H9 (cell line): ENCODE data around the gene L1CAM. TPM values are rescaled to one million over a fixed set of nuclear protein-coding genes. Genes with fewer than 3 reads are reported as not detected.

Experiments used
- DNase-seq: peaks from one replicate; pipeline ENCODE4 v3.0.0-alpha.2; 2017
- H2AFZ ChIP-seq: one replicate; pipeline ENCODE4 v1.6.1; 2013; ENCODE audit warnings: mild to moderate bottlenecking, low read length, control low read depth, moderate library complexity
- H2AK5ac ChIP-seq: 2 replicates; pipeline ENCODE4 v1.6.1; 2013; ENCODE audit warnings: low read length, control low read depth, mixed read lengths; ENCODE audit not compliant: insufficient read length
- H2BK120ac ChIP-seq: one replicate; pipeline ENCODE4 v1.6.1; 2013; ENCODE audit warnings: low read depth, mild to moderate bottlenecking, low read length, control low read depth, inconsistent platforms; ENCODE audit not compliant: poor library complexity, severe bottlenecking
- H2BK12ac ChIP-seq: 2 replicates; pipeline ENCODE4 v1.6.1; 2013; ENCODE audit warnings: low read length, control low read depth, mixed read lengths, low read depth; ENCODE audit not compliant: insufficient read length
- H2BK15ac ChIP-seq: 2 replicates; pipeline ENCODE4 v1.6.1; 2013; ENCODE audit warnings: low read depth, low read length, control low read depth
- H2BK20ac ChIP-seq: one replicate; pipeline ENCODE4 v1.6.1; 2013; ENCODE audit warnings: low read depth, mild to moderate bottlenecking, low read length, control low read depth, inconsistent platforms; ENCODE audit not compliant: poor library complexity, severe bottlenecking
- H2BK5ac ChIP-seq: 2 replicates; pipeline ENCODE4 v1.6.1; 2013; ENCODE audit warnings: low read length, control low read depth, mixed read lengths; ENCODE audit not compliant: insufficient read length
- H3K14ac ChIP-seq: 2 replicates; pipeline ENCODE4 v1.6.1; 2013; ENCODE audit warnings: low read length, control low read depth; ENCODE audit not compliant: insufficient read depth
- H3K18ac ChIP-seq: 2 replicates; pipeline ENCODE4 v1.6.1; 2013; ENCODE audit warnings: low read depth, mild to moderate bottlenecking, mixed read lengths, low read length, control low read depth; ENCODE audit not compliant: insufficient read length
- H3K23ac ChIP-seq: 2 replicates; pipeline ENCODE4 v1.6.1; 2013; ENCODE audit warnings: low read length, control low read depth, mixed read lengths, low read depth; ENCODE audit not compliant: insufficient read length
- H3K23me2 ChIP-seq: 2 replicates; pipeline ENCODE4 v1.6.1; 2013; ENCODE audit warnings: low read depth, mild to moderate bottlenecking, mixed read lengths, low read length, control low read depth; ENCODE audit not compliant: insufficient read length, poor library complexity, severe bottlenecking
- H3K27ac ChIP-seq: 2 replicates; pipeline ENCODE4 v1.5.1; 2013; ENCODE audit warnings: low read length, control low read depth, mixed read lengths, low read depth; ENCODE audit not compliant: insufficient read length
- H3K27me3 ChIP-seq: 2 replicates; pipeline ENCODE4 v1.6.1; 2013; ENCODE audit warnings: low read length, control low read depth, inconsistent platforms; ENCODE audit not compliant: insufficient read depth
- H3K4ac ChIP-seq: 2 replicates; pipeline ENCODE4 v1.6.1; 2013; ENCODE audit warnings: low read depth, mild to moderate bottlenecking, control low read depth, inconsistent platforms, low read length, moderate library complexity
- H3K4me1 ChIP-seq: 2 replicates; pipeline ENCODE4 v1.6.1; 2013; ENCODE audit warnings: low read length, control low read depth, inconsistent platforms; ENCODE audit not compliant: insufficient read depth
- H3K4me2 ChIP-seq: 2 replicates; pipeline ENCODE4 v1.6.1; 2013; ENCODE audit warnings: low read length, control low read depth, mixed read lengths; ENCODE audit not compliant: insufficient read length, insufficient read depth
- H3K56ac ChIP-seq: 2 replicates; pipeline ENCODE4 v1.6.1; 2013; ENCODE audit warnings: low read depth, mild to moderate bottlenecking, mixed read lengths, low read length, control low read depth; ENCODE audit not compliant: insufficient read length
- H3K79me1 ChIP-seq: 2 replicates; pipeline ENCODE4 v1.6.1; 2013; ENCODE audit warnings: low read depth, mild to moderate bottlenecking, moderate library complexity, low read length, control low read depth, inconsistent platforms; ENCODE audit not compliant: insufficient read depth, poor library complexity, severe bottlenecking
- H3K79me2 ChIP-seq: 2 replicates; pipeline ENCODE4 v1.6.1; 2013; ENCODE audit warnings: low read length, control low read depth, inconsistent platforms; ENCODE audit not compliant: insufficient read depth
- H3K9ac ChIP-seq: 2 replicates; pipeline ENCODE4 v1.6.1; 2013; ENCODE audit warnings: low read length, control low read depth, mixed read lengths; ENCODE audit not compliant: insufficient read length; ENCODE audit errors: extremely low read depth
- H3K9me3 ChIP-seq: one replicate; pipeline ENCODE4 v1.6.1; 2013; ENCODE audit warnings: low read depth, low read length, inconsistent platforms; ENCODE audit not compliant: control insufficient read depth
- H3T11ph ChIP-seq: one replicate; pipeline ENCODE4 v1.6.1; 2013; ENCODE audit warnings: mild to moderate bottlenecking, low read length, control low read depth, inconsistent platforms
- H4K20me1 ChIP-seq: one replicate; pipeline ENCODE4 v1.6.1; 2013; ENCODE audit not compliant: control insufficient read depth, insufficient read length, insufficient read depth
- H4K5ac ChIP-seq: 2 replicates; pipeline ENCODE4 v1.6.1; 2013; ENCODE audit warnings: low read depth, mild to moderate bottlenecking, mixed read lengths, low read length, control low read depth; ENCODE audit not compliant: insufficient read length
- H4K8ac ChIP-seq: replicated peaks from 2 replicates; pipeline ENCODE4 v1.6.1; 2013; ENCODE audit warnings: low read length, control low read depth, mixed read lengths, low read depth; ENCODE audit not compliant: insufficient read length
- H4K91ac ChIP-seq: 2 replicates; pipeline ENCODE4 v1.6.1; 2013; ENCODE audit warnings: low read depth, mild to moderate bottlenecking, moderate library complexity, mixed read lengths, low read length, control low read depth; ENCODE audit not compliant: insufficient read length
- H3K27ac Mint-ChIP-seq, 3 experiments: 2 replicates in 2 of 3; 3 replicates in 1 of 3; pipeline ENCODE4 v1.8.0; 2020 to 2021; ENCODE audit warnings: mixed read lengths in 3 of 3, mild to moderate bottlenecking in 1 of 3, moderate library complexity in 1 of 3
- H3K27me3 Mint-ChIP-seq: 2 replicates; pipeline ENCODE4 v1.8.0; 2021; ENCODE audit warnings: low read depth, mild to moderate bottlenecking, moderate library complexity, mixed read lengths
- H3K36me3 Mint-ChIP-seq, 3 experiments: 2 replicates in 2 of 3; 3 replicates in 1 of 3; pipeline ENCODE4 v1.8.0; 2020 to 2021; ENCODE audit warnings: low read depth in 3 of 3, mixed read lengths in 3 of 3; ENCODE audit not compliant: insufficient read depth in 1 of 3
- H3K4me1 Mint-ChIP-seq, 2 experiments: 2 replicates each; pipeline ENCODE4 v1.8.0; 2020; ENCODE audit warnings: mixed read lengths in 2 of 2
- H3K4me3 Mint-ChIP-seq, 2 experiments: 2 replicates in 1 of 2; 3 replicates in 1 of 2; pipeline ENCODE4 v1.8.0; 2020 to 2021; ENCODE audit warnings: mild to moderate bottlenecking in 2 of 2, mixed read lengths in 2 of 2, moderate library complexity in 1 of 2
- H3K9me3 Mint-ChIP-seq, 2 experiments: 2 replicates in 1 of 2; 3 replicates in 1 of 2; pipeline ENCODE4 v1.8.0; 2020; ENCODE audit warnings: mild to moderate bottlenecking in 2 of 2, mixed read lengths in 2 of 2, moderate library complexity in 1 of 2
- WGBS: extraction: QIAGEN DNeasy Blood & Tissue Kit; methylation state at CpG from one replicate; pipeline ENCODE4 v1.1.7; 2013; ENCODE audit warnings: missing lambda C conversion rate, low lambda C conversion rate, mixed read lengths; ENCODE audit not compliant: insufficient read length; ENCODE audit errors: extremely low coverage; 5-methylcytosine and 5-hydroxymethylcytosine counted together
- total RNA-seq: library from RNA; stranded (reverse); gene quantifications from 2 replicates; pipeline ENCODE4 v1.2.1, GENCODE V29; 2021
- TF ChIP-seq, protein P1 (sequence below): fragments of 200-600 bp; sonication (generic); conservative IDR thresholded peaks from 3 replicates; pipeline ENCODE4 v1.8.0; 2021; ENCODE audit warnings: antibody characterized with exemption, mild to moderate bottlenecking

L1CAM gene
- total RNA-seq, 1 experiment from 2014 or later, result 22.7 TPM

DNA sequence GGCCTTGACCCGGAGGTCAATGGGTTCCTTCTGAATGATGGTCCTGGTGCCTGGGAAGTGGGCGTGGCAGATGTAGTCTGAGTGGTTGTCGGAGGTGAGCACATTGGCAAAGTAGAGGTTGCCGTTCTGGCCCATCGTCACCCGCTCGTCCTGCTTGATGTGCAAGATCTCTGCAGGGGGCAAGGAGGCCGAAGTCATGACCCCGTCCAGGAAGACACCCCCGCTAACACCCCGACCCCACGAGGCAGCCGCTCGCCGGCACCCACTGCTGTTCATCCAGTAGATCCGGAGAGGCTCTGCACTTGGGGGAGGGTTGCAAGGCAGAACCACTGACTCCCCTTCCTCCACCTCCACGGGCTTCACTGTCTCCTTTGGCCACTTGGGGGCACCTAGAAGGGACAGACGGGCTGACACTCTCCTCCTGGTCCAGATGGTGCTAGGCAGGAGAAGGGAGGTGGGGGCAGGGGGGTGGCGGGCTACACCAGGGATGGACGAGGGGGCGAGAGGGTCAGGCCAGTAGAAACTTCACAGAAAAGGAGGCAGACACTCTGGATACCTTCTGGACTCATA, 15.1 kb downstream of the L1CAM start:
- no peak overlapping the region for H3K9ac ChIP-seq
- no peak overlapping the region for H3K23ac ChIP-seq
- H3K9me3 ChIP-seq, result peaks cover 8% of the 10 kb centered on the region
- no peaks in the 10 kb centered on the region for H3K79me2 ChIP-seq
- H2AK5ac ChIP-seq, result no peak overlapping the region
- H3K36me3 Mint-ChIP-seq, result peaks cover 7 to 33% (median 19%) of the 10 kb centered on the region in 3 experiments
- no peaks in the 10 kb centered on the region for H3K79me1 ChIP-seq
- TF ChIP-seq, protein P1, sequence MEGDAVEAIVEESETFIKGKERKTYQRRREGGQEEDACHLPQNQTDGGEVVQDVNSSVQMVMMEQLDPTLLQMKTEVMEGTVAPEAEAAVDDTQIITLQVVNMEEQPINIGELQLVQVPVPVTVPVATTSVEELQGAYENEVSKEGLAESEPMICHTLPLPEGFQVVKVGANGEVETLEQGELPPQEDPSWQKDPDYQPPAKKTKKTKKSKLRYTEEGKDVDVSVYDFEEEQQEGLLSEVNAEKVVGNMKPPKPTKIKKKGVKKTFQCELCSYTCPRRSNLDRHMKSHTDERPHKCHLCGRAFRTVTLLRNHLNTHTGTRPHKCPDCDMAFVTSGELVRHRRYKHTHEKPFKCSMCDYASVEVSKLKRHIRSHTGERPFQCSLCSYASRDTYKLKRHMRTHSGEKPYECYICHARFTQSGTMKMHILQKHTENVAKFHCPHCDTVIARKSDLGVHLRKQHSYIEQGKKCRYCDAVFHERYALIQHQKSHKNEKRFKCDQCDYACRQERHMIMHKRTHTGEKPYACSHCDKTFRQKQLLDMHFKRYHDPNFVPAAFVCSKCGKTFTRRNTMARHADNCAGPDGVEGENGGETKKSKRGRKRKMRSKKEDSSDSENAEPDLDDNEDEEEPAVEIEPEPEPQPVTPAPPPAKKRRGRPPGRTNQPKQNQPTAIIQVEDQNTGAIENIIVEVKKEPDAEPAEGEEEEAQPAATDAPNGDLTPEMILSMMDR, result peak; percentile 27; the same call in 1 of the 3 replicates
- H4K91ac ChIP-seq, result no peak overlapping the region
- no peak overlapping the region for H2BK12ac ChIP-seq
- no peaks in the 10 kb centered on the region for H3K27me3 ChIP-seq
- H2BK15ac ChIP-seq, result no peak overlapping the region
- no peak overlapping the region for H2AFZ ChIP-seq
- H3K4me3 Mint-ChIP-seq, result no peak overlapping the region; a peak in 1 of 5 replicates
- H3T11ph ChIP-seq, result no peak overlapping the region
- no peak overlapping the region for H3K18ac ChIP-seq
- H2BK120ac ChIP-seq, result no peak overlapping the region
- no peak for DNase-seq
- H4K8ac ChIP-seq, result no peak overlapping the region
- no peak overlapping the region for H2BK5ac ChIP-seq
- H3K4me2 ChIP-seq, result no peak overlapping the region
- H3K27ac ChIP-seq, result no peak overlapping the region
- no CpG with 5 or more reads among the region's 21 CpGs for WGBS
- no peaks in the 10 kb centered on the region; the same call in 1 of the 2 replicates for H3K27me3 Mint-ChIP-seq
- no peaks in the 10 kb centered on the region for H3K4me1 ChIP-seq
- H3K14ac ChIP-seq, result no peak overlapping the region
- no peak overlapping the region for H2BK20ac ChIP-seq
- H3K56ac ChIP-seq, result no peak overlapping the region
- peaks cover 64 to 88% of the 10 kb centered on the region in 2 experiments for H3K9me3 Mint-ChIP-seq
- H4K20me1 ChIP-seq, result no peaks in the 10 kb centered on the region
- peaks cover 2 to 26% of the 10 kb centered on the region in 2 experiments; a peak in 3 of 4 replicates for H3K4me1 Mint-ChIP-seq
- H3K4ac ChIP-seq, result no peak overlapping the region
- no peaks in the 10 kb centered on the region for H3K23me2 ChIP-seq
- no peak overlapping the region; a peak in 1 of 7 replicates for H3K27ac Mint-ChIP-seq
- H4K5ac ChIP-seq, result no peak overlapping the region
